HEK293 (cell line): Measurements from ENCODE around the gene USP12.

Experiments
- CTCF ChIP-seq: fragments of 450-650 bp; formaldehyde crosslinking; IDR thresholded peaks from 2 replicates; pipeline ENCODE4 v1.5.1; 2016; ENCODE audit warnings: missing biosample characterization, missing genetic modification characterization
- PATZ1 ChIP-seq: fragments of 450-650 bp; formaldehyde crosslinking; IDR thresholded peaks from 2 replicates; pipeline ENCODE4 v1.5.1; 2016; ENCODE audit warnings: missing biosample characterization, missing genetic modification characterization
- PBX3 ChIP-seq: sonication (generic); formaldehyde crosslinking; IDR thresholded peaks from 2 replicates; pipeline ENCODE4 v1.8.1; 2022; ENCODE audit warnings: mild to moderate bottlenecking, moderate library complexity, missing genetic modification reagents
- REST ChIP-seq: fragments of 450-650 bp; formaldehyde crosslinking; IDR thresholded peaks from 2 replicates; pipeline ENCODE4 v1.5.1; 2016; ENCODE audit warnings: missing biosample characterization, missing genetic modification characterization
- ZBTB11 ChIP-seq: fragments of 450-650 bp; formaldehyde crosslinking; conservative IDR thresholded peaks from 2 replicates; pipeline ENCODE4 v1.5.1; 2016; ENCODE audit warnings: low read depth, missing biosample characterization, missing genetic modification characterization
- ZBTB17 ChIP-seq: fragments of 450-650 bp; formaldehyde crosslinking; IDR thresholded peaks from 2 replicates; pipeline ENCODE4 v1.5.1; 2016; ENCODE audit warnings: missing biosample characterization, missing genetic modification characterization
- ZFP69B ChIP-seq: fragments of 450-650 bp; formaldehyde crosslinking; IDR thresholded peaks from 2 replicates; pipeline ENCODE4 v1.5.1; 2016; ENCODE audit warnings: missing biosample characterization, missing genetic modification characterization
- ZNF362 ChIP-seq: fragments of 450-650 bp; formaldehyde crosslinking; IDR thresholded peaks from 2 replicates; pipeline ENCODE4 v1.5.1; 2016; ENCODE audit warnings: missing biosample characterization, missing genetic modification characterization
- ZNF449 ChIP-seq: fragments of 450-650 bp; formaldehyde crosslinking; IDR thresholded peaks from 2 replicates; pipeline ENCODE4 v1.5.1; 2017; ENCODE audit warnings: missing biosample characterization, mild to moderate bottlenecking, missing genetic modification characterization, moderate library complexity
- ZNF624 ChIP-seq: fragments of 450-650 bp; formaldehyde crosslinking; IDR thresholded peaks from 2 replicates; pipeline ENCODE4 v1.5.1; 2017; ENCODE audit warnings: missing biosample characterization, missing genetic modification characterization
- ZNF654 ChIP-seq: fragments of 450-650 bp; formaldehyde crosslinking; IDR thresholded peaks from 2 replicates; pipeline ENCODE4 v1.5.1; 2016; ENCODE audit warnings: low read depth, missing biosample characterization, missing genetic modification characterization
- ZNF704 ChIP-seq: fragments of 450-650 bp; formaldehyde crosslinking; IDR thresholded peaks from 2 replicates; pipeline ENCODE4 v1.5.1; 2016; ENCODE audit warnings: missing biosample characterization, missing genetic modification characterization

- TF ChIP-seq PBX3 (CRISPR knock-in tag): no peak
- no peak for TF ChIP-seq ZNF654 (tag by site-specific recombination)
- no peak for TF ChIP-seq PATZ1 (tag by site-specific recombination)
- no peak for TF ChIP-seq ZBTB17 (tag by site-specific recombination)
- no peak for TF ChIP-seq CTCF (tag by site-specific recombination)
- no peak for TF ChIP-seq ZNF449 (tag by site-specific recombination)
- TF ChIP-seq ZNF624 (tag by site-specific recombination): no peak
- no peak for TF ChIP-seq REST
- TF ChIP-seq ZFP69B (tag by site-specific recombination): no peak
- no peak for TF ChIP-seq ZBTB11 (tag by site-specific recombination)
- TF ChIP-seq ZNF704 (tag by site-specific recombination): no peak
- no peak for TF ChIP-seq ZNF362 (tag by site-specific recombination)
Measured at GRCh38 chr13:27024776-27025492, 146.7 kb downstream of the USP12 start.
